Measurements from ENCODE around the gene KHDC1L. TPM values are rescaled to one million over a fixed set of nuclear protein-coding genes. Genes with fewer than 3 reads are reported as not detected.

The KHDC1L gene
- total RNA-seq, 1 experiment from 2014 or later = 1.1 TPM

GRCh38 chr6:73204252-73204651, 21.0 kb downstream of the KHDC1L start:
- Histone ChIP-seq H3K4me2 (no peak overlapping the region), H3K4me1 (replicated peaks; ENCODE audit: insufficient read depth) (no peaks in the 10 kb centered on the region), H3K9me2 (ENCODE audit: insufficient read depth) (no peaks in the 10 kb centered on the region), H2AFZ (no peak overlapping the region), H3K27me3 (ENCODE audit: insufficient read depth, low read depth) (no peaks in the 10 kb centered on the region), H3K36me3 (ENCODE audit: low read depth) (no peaks in the 10 kb centered on the region), H3K79me2 (ENCODE audit: low read depth) (no peaks in the 10 kb centered on the region), H3F3A (ENCODE audit: insufficient read depth, low read depth) (no peaks in the 10 kb centered on the region), H3K9me3 (ENCODE audit: insufficient read depth, low read depth) (no peaks in the 10 kb centered on the region), H4K20me1 (ENCODE audit: insufficient read depth) (no peaks in the 10 kb centered on the region), H3K27ac (no peak overlapping the region), H3K4me3 (no peak overlapping the region)
- no peak for DNase-seq
- ChIA-PET POLR2A (ENCODE audit: unreplicated experiment) (no interaction called here), CTCF (no interaction called here)
- no peak for TF ChIP-seq EZH2 (IDR thresholded peaks at IDR 0.05; ENCODE audit: low read depth)
- TF ChIP-seq, protein P1, sequence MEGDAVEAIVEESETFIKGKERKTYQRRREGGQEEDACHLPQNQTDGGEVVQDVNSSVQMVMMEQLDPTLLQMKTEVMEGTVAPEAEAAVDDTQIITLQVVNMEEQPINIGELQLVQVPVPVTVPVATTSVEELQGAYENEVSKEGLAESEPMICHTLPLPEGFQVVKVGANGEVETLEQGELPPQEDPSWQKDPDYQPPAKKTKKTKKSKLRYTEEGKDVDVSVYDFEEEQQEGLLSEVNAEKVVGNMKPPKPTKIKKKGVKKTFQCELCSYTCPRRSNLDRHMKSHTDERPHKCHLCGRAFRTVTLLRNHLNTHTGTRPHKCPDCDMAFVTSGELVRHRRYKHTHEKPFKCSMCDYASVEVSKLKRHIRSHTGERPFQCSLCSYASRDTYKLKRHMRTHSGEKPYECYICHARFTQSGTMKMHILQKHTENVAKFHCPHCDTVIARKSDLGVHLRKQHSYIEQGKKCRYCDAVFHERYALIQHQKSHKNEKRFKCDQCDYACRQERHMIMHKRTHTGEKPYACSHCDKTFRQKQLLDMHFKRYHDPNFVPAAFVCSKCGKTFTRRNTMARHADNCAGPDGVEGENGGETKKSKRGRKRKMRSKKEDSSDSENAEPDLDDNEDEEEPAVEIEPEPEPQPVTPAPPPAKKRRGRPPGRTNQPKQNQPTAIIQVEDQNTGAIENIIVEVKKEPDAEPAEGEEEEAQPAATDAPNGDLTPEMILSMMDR (conservative IDR thresholded peaks at IDR 0.05) = no peak
- intact Hi-C loops (cut with micrococcal nuclease; ENCODE audit: unreplicated experiment) = no loop called here
- no TSS peak for BruUV-seq (replicated peaks)

GRCh38 chr6:73203098-73203497, 22.2 kb downstream of the KHDC1L start:
- no peaks in the 10 kb centered on the region for H3K27me3 ChIP-seq (ENCODE audit: insufficient read depth, low read depth)
- H3K9me3 ChIP-seq (ENCODE audit: insufficient read depth, low read depth) = no peaks in the 10 kb centered on the region
- ChIA-PET CTCF (interaction anchor here (0.6 kb wide), 1 partner anchor 570 kb away, joined by 3 read pairs; no protein-coding TSS in a partner anchor), POLR2A (ENCODE audit: unreplicated experiment) (no interaction called here)
- no peaks in the 10 kb centered on the region for H3K36me3 ChIP-seq (ENCODE audit: low read depth)
- BruUV-seq (replicated peaks) = no TSS peak
- no peak overlapping the region for H3K27ac ChIP-seq
- DNase-seq = no peak
- no peaks in the 10 kb centered on the region for H3K4me1 ChIP-seq (replicated peaks; ENCODE audit: insufficient read depth)
- H3F3A ChIP-seq (ENCODE audit: insufficient read depth, low read depth) = no peaks in the 10 kb centered on the region
- no peak overlapping the region for H3K4me3 ChIP-seq
- intact Hi-C loops (cut with micrococcal nuclease; ENCODE audit: unreplicated experiment) = no loop called here
- no peaks in the 10 kb centered on the region for H3K9me2 ChIP-seq (ENCODE audit: insufficient read depth)
- H4K20me1 ChIP-seq (ENCODE audit: insufficient read depth) = no peaks in the 10 kb centered on the region
- no peak overlapping the region for H3K4me2 ChIP-seq
- TF ChIP-seq EZH2 (IDR thresholded peaks at IDR 0.05; ENCODE audit: low read depth) = no peak
- TF ChIP-seq, protein P1 (conservative IDR thresholded peaks at IDR 0.05) = no peak
- H3K79me2 ChIP-seq (ENCODE audit: low read depth) = no peaks in the 10 kb centered on the region
- no peak overlapping the region for H2AFZ ChIP-seq

GRCh38 chr6:73200735-73201134, 24.6 kb downstream of the KHDC1L start:
- no peak for DNase-seq
- TF ChIP-seq EZH2 (IDR thresholded peaks at IDR 0.05; ENCODE audit: low read depth) = no peak
- TF ChIP-seq, protein P1 (conservative IDR thresholded peaks at IDR 0.05) = no peak
- Histone ChIP-seq H3K4me3 (no peak overlapping the region), H3K9me2 (ENCODE audit: insufficient read depth) (no peaks in the 10 kb centered on the region), H3K9me3 (ENCODE audit: insufficient read depth, low read depth) (no peaks in the 10 kb centered on the region), H2AFZ (no peak overlapping the region), H3K4me1 (replicated peaks; ENCODE audit: insufficient read depth) (no peaks in the 10 kb centered on the region), H4K20me1 (ENCODE audit: insufficient read depth) (no peaks in the 10 kb centered on the region), H3K27me3 (ENCODE audit: insufficient read depth, low read depth) (no peaks in the 10 kb centered on the region), H3K27ac (no peak overlapping the region), H3K79me2 (ENCODE audit: low read depth) (no peaks in the 10 kb centered on the region), H3K36me3 (ENCODE audit: low read depth) (no peaks in the 10 kb centered on the region), H3F3A (ENCODE audit: insufficient read depth, low read depth) (no peaks in the 10 kb centered on the region), H3K4me2 (no peak overlapping the region)
- CTCF ChIA-PET = no interaction called here
- intact Hi-C loops (cut with micrococcal nuclease; ENCODE audit: unreplicated experiment) = no loop called here
- POLR2A ChIA-PET (ENCODE audit: unreplicated experiment) = no interaction called here
- no TSS peak for BruUV-seq (replicated peaks)

Data from PC-9 (cell line).